HG03175 (cell line): Measurements from ENCODE around the gene XYLT1.
"Not testable (repeated sequence)": the region's sequence is repeated elsewhere in the genome, so short reads cannot be mapped to it uniquely, and the experiment has no call there.

Source experiments
- ATAC-seq: cut with Tn5 transposase; IDR thresholded peaks from one replicate; pipeline ENCODE4 v1.9.1; 2021; ENCODE audit warnings: mild to moderate bottlenecking, moderate library complexity; ENCODE audit not compliant: unreplicated experiment

The XYLT1 gene, protein sequence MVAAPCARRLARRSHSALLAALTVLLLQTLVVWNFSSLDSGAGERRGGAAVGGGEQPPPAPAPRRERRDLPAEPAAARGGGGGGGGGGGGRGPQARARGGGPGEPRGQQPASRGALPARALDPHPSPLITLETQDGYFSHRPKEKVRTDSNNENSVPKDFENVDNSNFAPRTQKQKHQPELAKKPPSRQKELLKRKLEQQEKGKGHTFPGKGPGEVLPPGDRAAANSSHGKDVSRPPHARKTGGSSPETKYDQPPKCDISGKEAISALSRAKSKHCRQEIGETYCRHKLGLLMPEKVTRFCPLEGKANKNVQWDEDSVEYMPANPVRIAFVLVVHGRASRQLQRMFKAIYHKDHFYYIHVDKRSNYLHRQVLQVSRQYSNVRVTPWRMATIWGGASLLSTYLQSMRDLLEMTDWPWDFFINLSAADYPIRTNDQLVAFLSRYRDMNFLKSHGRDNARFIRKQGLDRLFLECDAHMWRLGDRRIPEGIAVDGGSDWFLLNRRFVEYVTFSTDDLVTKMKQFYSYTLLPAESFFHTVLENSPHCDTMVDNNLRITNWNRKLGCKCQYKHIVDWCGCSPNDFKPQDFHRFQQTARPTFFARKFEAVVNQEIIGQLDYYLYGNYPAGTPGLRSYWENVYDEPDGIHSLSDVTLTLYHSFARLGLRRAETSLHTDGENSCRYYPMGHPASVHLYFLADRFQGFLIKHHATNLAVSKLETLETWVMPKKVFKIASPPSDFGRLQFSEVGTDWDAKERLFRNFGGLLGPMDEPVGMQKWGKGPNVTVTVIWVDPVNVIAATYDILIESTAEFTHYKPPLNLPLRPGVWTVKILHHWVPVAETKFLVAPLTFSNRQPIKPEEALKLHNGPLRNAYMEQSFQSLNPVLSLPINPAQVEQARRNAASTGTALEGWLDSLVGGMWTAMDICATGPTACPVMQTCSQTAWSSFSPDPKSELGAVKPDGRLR

DNA sequence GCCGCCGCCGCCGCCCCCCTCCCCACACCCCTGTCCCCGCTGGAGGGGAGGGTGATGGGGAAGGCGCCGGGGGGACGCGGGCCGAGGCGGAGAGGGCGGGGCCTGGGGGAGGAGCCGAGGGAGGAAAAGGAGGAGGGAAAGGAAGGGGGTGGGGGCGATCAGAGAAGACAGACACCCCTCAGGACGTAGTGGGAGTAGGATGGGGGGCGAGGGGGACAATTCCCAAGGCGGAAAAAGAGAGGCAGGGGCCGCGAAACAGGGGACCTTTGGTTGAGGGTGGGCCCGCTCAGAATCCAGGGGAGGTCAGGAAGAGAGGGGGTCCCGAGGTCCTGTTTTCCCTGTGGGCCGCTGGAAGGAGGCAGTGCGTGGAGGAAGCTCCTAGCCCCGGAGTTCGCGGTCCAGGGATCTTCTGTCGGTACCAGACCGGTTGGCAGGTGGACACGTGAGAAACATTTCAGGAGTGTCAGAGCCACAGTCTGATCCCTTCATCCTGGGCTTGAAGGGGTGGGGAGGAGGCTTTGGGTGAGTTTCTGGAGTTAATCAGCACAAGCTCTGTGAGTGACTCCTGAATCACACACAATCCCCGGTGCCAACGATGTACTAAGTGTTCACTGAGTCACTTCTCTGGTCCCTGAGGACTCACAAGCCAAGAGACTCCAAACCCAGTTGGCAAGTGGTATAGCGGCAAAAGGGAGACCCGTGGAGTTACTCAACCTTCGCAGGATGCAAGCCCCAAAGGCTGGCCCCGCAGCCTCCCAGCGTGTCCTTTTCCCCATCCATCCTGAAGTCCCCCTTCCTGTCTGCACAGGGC is at the start of gene XYLT1:
Gene XYLT1 (minus strand): TSS at position 53 of the 811 bp plus-strand sequence. CDS start 164 bp downstream, outside the sequence.
- no peak for ATAC-seq

DNA sequence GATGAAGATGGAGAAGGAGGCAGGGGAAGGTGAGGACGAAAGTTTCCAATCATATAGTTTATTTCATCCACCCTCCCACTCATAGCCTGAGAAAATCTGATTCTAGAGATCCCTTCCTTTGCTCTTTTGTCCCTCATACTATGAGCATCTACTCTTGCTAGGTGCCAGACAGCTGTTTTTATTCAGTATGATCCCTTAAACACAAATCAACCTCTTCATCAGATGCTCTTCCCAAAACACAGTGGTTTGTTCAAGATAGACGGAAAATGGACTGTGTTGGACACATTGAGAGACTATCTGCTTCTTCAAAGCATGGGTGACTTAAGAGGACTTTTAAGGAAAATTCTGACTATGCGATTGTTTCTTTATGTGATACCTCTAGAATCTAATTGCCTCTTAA is 49.4 kb upstream of the XYLT1 start:
- ATAC-seq: no peak

DNA sequence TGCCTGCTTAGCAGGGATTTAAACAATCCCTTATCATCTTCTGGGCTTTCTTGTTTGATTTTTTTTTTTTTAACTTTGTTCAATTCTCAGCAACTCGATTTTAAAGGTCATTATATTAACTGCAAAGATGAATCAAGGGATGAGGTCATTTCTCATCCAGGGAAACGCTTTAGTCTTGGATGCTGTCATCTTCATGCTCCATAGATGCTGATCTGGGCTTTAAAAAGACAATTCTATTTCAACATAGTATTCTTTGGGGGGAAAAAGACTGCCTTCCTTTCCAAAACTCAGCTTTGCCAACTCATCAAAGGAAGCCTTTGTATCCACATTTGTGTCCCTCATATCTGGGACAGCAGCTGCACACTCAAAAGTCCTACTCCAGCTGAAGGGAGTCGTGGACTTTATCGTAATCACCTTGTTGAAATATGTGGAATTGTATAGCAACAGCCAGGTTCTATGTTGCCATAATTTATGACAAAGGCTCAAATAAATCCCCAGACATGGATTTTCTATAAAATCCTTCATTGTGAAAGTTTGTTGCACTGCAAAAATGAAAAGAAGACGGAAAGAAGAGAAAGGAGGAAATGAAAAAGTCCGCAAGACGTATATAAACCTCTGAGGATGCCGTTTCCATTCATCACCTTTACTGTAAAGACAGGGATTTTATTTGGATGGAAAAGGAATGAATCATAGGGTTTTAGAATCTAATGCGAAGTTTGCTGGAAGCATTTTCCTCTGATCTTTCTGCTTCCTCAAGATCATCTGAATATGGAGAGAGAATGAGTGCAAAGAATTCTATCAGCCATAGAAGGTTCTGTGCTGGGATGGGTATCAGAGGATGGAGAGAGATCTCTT is 48.6 kb upstream of the XYLT1 start:
- ATAC-seq: no peak

DNA sequence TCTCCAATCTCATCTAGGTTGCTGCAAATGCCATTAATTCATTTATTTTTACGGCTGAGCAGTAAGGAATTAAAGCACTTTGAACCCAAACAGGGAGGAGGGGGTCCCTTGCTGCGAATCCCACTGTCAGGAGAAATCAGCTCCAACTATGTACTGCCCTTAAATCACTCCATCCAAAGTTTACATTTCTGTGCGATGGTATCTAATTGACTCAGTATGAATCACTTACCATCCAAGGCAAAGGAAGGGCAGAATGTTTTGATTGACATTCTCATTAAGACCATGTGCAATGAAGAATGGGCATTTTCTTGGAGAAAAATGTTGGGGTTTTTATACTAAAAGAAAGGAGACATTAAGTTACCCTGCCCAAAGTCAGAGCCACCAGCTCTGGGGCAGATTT is 47.7 kb upstream of the XYLT1 start:
- no peak for ATAC-seq

DNA sequence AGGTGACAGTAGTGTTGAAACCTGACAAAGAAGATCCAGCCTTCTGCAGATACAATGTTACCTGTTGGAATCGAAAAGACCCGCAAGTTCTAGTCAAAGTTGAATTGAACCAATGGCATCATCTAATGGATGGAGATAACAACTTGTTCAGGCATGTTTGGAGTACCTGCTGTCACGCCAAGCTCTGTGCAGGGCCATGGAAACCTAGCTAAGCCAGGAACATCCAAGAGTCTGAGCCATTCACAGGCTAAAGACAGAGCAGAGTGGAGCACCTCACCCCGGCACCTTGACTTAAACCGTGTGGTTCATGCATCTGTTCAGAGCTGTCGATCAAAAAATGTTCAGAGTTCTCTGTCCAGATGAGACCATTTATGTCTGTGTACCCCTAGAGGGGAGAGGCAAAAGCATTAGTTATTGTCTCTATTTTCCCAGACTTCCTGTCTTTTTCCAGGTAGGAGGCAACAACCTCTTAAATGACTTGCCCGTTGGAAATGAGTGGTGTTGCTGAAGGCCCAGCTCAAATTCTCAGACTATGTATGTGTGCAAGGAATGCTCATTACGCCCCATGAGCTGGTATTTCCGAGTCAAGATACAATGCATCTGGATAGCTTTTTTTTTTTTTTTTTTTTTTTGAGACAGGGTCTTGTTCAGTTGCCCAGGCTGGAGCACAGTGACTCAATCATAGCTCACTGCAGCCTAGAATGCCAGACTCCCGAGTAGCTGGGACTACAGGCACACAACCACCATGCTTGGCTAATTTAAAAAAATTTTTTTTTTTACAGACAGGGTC is 44.9 kb upstream of the XYLT1 start:
- ATAC-seq: no peak

DNA sequence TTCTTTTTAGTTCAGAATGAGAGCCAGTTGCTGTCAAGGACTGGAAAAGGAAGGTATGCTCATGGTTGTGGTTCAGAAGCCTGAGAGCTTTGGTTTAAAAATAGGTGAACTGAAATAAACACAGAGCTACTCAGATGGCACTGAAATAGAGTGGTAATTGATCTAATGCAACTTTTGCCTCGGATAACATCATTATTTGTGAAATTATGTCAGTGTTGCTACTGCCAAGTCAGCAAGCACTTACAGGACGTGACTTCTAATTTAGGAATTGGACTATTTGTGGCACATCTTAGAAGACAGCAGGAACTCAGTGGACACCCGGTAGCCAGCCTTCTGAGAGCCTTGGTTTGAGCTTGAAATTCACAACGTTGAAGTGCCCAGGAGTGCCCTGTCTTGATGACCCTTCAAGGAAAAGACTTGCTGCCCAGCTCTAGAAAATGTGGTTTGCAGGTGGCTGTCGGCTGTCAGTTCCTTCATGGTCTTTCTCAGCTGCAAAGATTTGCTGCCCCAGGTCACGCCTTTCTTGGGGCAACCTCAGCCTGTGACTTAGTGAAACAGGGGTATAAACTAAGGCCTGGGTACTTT is 42.0 kb upstream of the XYLT1 start:
- ATAC-seq: no peak

DNA sequence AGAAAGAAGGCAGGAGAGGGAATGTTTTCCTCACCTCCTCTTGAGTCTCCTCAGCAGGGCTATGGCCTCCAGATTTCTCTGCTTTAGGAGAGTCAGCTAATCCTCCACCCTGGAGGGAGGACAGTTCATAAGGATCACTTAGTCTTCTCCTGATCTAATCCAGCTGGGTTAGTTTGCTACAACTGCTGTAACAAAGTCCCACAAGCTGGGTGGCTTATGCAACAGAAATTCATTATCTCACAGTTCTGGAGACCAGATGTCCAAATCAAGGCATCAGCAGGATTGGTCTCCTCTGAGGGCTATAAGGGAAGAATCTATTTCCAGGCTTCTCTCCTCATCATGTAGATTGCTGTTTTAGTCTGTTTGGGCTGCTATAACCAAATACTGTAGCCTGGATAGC is 40.6 kb upstream of the XYLT1 start:
- ATAC-seq: no peak

DNA sequence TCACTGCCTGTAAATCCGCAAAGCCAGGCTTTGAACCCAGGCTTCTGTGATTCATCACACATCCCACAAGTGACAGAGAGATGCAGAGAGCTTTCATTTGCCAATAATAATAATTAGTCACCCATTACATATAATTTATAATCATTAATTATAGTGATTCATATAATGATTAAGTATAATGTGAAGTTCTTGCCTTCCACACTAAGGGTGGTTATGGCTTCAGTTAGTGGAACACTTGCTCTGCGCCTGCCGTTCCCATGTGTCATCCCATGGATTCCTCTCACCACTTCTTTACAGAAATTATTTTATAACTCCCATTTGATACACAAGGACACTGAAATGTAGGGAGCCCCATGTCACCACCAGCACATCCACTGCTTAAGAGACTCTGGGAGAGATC is 39.8 kb upstream of the XYLT1 start:
- ATAC-seq: no peak

DNA sequence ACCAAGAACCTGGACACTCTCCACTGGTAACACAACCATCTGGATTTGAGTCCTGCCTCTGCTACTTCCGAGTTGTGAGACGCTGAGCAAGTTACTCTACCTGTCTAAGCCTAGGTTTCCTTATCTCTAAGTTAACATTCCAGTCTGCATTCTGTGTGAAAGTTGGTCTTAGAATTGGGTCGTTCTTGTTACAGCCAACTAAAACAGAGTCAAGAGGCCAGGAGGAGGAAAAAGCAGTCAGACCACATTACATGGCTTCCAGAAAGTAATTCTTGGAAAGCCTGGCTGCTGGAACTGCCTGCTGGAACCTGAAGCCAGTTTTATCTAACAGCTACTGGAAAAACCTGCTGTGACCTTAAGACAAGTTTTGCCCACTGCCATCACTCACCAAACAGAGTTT is 38.4 kb upstream of the XYLT1 start:
- no peak for ATAC-seq

DNA sequence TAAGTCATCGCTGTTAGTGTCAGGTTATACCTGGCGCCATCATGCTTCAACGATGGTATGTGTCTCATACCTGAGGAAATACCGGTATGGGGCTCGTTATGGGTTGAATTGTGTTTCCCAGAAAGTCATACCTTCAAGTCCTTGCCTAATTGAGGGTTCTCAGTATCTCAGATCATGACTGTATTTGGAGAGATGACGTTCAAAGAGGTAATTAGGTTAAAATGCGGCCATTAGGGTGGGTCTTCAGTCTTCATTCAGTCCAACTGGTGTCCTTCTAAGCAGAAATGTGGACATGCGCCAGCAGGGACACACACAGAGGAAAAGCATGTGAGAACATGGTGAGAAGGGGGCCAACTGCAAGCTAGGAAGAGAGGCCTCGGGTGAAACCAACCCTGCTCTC is 37.5 kb upstream of the XYLT1 start:
- ATAC-seq: no peak

DNA sequence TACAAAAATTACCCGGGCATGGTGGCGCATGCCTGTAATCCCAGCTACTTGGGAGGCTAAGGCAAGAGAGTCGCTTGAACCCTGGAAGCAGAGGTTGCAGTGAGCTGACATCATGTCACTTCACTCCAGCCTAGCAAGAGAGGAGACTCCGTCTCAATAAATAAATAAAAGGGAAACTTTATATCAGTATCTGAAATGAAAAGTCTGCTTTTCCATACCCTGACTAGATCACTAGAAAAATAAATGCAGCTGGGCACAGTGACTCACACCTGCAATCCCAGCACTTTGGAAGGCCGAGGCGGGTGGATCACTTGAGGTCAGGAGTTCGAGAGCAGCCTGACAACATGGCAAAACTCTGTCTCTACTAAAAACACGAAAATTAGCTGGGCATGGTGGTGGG is 36.8 kb upstream of the XYLT1 start:
- ATAC-seq: not testable (repeated sequence)

DNA sequence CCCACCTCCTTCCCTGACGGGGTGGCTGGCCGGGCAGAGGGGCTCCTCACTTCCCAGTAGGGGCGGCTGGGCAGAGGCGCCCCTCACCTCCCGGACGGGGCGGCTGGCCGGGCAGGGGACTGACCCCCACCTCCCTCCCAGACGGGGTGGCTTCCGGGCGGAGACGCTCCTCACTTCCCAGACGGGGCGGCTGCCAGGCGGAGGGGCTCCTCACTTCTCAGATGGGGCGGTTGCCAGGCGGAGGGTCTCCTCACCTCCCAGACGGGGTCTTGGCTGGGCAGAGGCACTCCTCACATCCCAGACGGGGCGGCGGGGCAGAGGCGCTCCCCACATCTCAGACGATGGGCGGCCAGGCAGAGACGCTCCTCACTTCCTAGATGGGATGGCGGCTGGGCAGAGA is 35.1 kb upstream of the XYLT1 start:
- not testable (repeated sequence) for ATAC-seq

DNA sequence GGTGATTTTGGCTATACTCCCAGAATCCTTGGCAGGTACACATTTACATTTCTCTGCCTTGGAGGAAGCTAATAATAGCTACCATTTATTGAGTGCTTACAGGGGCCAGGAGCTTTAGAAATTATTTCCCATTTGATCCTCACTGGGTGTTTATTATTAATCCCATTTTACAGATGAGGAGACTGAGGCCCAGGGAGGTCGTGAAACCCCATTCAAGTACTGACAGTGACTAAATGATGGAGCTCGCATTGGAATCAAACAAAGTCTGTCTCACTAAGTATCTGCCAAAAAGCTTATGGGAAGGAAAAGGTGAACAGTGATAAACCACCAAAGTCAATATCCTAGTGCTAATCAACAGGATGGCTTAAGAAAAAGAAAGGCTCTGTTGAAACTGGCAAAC is 33.3 kb upstream of the XYLT1 start:
- no peak for ATAC-seq

DNA sequence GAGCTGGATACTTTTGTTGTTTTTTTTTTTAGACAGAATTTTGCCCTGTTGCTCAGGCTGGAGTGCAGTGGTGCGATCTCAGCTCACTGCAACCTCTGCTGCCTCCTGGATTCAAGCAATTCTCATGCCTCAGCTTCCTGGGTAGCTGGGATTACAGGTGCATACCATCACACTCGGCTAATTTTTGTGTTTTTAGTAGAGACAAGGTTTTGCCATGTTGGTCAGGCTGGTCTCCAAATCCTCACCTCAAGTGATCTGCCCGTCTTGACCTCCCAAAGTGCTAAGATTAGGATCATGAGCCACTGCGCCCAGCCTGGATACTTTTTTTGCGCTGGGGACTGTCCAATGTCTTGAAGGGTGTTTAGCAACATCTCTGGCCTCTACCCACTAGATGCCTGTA is 32.6 kb upstream of the XYLT1 start:
- no peak for ATAC-seq

DNA sequence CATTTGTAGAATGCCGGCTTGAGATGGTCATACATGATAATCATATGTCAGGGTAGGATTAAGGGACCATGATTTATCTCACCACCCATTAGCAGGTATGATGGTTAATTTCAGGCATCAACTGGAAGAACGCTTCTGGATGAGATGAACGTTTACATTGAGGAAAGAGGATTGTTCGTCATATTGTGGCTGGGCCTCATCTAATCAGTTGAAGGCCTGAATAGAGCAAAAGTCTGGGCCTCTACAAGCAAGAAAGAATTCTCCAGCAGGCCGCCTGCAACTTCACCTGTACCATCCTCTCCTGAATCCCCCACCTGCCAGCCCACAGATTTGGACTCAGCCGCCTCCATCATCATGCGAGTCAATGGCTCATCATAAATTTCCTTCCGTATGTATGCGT is 30.6 kb upstream of the XYLT1 start:
- ATAC-seq: no peak

DNA sequence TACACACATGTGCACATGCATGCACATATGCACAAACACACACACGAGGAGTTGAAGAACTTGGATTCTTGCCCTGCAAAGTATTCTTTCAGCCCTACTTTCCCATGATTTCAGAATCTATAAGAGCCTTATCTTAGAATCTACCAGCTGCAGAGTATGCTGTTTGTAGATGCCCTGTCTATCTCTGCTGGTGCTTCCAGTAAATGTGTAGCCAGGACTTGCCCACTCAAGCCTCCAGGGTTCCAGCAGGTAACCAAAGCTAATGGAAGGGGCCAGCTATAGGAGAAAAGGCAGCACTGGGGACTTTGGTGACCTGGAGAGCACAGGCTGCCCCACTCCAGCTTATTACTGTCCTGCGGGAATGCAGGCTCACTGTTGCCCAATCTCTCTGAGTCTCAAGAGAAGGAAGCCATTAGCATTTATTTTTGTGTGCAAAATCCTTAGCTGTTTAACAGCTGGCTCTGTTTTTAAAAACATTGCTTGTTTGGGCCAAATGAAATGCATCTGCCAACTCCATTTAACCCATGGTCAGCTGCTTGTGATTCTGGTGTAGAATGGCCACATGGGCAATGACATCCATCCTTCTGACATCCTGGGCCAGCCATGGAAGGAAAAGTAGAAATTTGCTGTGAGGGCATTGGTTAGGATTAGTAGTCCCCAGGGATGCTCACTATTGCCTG is 28.6 kb upstream of the XYLT1 start:
- no peak for ATAC-seq

DNA sequence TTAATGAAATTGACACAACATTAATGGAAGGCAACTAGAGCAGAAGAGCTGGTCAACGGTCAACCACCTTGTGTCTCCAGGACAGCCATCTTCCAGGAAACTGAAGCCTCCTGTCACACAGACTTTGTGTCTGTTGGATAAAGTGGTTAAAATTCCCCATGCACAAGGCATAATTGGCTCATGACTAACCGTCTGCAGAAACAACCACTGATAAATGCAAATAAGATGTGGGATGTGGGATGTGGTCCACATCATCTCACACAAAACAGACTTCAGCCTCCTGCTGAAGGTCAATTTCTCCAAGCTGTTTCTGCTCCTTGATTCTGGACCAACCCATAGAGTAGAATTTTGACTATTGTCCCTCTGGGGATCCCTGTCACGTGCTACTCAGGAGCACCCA is 26.9 kb upstream of the XYLT1 start:
- no peak for ATAC-seq

DNA sequence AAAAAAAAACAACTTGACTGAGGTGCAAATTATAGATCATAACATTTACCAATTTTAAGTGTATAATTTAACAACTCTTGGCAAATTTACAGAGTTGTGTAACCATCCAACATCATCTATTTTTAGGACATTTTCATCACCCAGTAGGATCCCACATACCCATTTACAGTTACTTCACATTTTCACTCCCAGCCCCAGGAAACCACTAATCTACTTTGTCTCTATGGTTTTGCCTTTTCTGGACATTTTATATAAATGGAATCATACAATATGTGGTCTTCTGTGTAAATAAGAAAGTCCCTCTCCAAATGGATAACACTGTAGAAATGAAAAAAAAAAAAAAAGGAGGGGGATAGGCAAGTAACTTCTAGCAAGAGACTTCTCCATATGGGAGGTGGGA is 26.1 kb upstream of the XYLT1 start:
- no peak for ATAC-seq
